SHP77 (cell line): ENCODE results near the gene SPSB3.
A peak's percentile ranks its signal among the peaks of the same experiment; 100 is the strongest.

Experiments used
- DNase-seq, 2 experiments: peaks; one replicate each; lab custom pipeline; 2025; lab: John Stamatoyannopoulos, UW

The SPSB3 gene

GRCh38 chr16:1782408-1783264 lies at the start of gene SPSB3, which contains the start of gene NUBP2:
SPSB3 (minus strand) TSS chr16:1782571; CDS start chr16:1781483, 1,088 bp downstream.
NUBP2 (plus strand) TSS chr16:1782960; CDS start chr16:1783021, 61 bp downstream.
- peak; percentile 99 for DNase-seq

DNA sequence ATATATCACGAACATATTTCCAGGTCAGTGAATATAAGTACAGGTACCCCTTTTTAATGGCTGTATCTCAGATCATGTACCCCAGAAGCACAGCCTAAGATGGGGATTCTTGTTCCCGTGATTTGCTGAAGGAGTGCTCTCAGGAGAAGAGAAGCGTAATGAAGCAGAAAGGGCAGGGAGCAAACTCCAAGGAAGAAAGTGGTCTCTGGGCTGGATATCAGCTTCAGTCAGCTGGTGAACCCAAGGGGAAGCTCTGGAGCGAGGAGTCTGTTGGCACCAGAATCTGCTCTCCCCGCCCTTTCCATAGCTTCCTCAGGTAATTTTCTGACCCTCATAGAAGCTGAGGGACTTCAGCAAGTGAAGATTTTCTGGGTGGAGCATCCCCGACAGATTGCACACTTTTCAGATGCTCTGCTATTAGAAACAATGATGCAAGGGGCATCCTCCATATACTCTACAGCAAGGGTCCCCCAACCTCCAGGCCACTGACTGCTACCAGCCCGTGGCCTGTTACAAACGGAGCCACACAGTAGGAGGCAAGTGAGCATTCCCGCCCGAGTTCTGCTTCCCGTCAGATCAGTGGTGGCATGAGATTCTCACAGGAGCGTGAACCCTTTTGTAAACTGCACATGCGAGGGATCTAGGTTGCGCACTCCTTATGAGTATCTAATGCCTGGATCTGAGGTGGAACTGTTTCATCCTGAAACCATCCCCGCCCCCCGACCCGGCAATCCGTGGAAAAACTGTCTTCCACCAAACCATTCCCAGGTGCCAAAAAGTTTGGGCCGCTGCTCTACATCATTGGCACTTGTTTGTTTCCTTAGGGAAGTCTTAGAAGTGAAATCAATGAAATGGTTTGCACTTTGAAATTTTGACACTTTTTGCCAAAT lies 49.1 kb upstream of the SPSB3 start:
- no peak for DNase-seq

- no peak for DNase-seq
Observed at GRCh38 chr16:1830213-1830612, 47.8 kb upstream of the SPSB3 start.

DNA sequence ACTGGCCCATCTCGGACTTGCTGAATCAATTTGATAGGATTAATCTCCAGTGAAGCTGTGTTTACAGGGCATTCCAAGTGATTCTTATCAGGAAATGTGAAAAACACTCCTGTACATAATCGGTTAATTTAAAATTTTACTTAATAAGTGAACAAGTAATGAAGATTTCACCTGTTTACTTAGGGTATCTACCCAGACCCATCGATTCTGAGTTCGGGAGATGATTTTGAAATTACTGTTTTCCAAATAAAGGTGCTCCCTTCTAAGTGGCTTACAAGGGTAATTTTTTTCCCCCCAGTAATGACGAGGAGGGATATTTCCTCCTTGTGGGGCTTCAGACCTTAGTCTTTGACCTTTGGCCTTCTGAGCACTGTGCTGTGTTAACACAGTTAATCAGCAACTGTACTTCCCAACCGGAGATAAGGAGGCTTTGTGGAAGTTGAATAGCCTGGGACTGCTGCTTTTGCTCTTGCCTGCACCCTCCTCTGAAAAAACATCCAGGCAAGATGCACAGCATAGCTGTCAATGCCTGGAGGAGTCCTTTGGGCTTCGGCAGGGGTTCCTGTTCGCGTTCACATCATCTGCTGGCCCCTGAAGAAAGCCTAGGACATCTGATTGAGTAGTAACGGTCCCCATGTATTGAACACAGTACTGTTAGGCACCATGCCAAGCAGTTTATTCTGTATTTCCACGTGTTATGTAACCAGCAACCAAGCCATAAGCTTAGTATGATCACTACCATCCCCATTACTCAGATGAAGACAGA lies 46.5 kb upstream of the SPSB3 start:
- DNase-seq: no peak

GRCh38 chr16:1826691-1827573 lies 44.6 kb upstream of the SPSB3 start, which contains the start of the genes FAHD1 and HAGH:
FAHD1 (plus strand) TSS chr16:1827206; CDS start chr16:1827239, 33 bp downstream.
HAGH (minus strand) TSS chr16:1826825; CDS start chr16:1826787, 38 bp downstream.
- peak; percentile 83 to 92 for DNase-seq

DNA sequence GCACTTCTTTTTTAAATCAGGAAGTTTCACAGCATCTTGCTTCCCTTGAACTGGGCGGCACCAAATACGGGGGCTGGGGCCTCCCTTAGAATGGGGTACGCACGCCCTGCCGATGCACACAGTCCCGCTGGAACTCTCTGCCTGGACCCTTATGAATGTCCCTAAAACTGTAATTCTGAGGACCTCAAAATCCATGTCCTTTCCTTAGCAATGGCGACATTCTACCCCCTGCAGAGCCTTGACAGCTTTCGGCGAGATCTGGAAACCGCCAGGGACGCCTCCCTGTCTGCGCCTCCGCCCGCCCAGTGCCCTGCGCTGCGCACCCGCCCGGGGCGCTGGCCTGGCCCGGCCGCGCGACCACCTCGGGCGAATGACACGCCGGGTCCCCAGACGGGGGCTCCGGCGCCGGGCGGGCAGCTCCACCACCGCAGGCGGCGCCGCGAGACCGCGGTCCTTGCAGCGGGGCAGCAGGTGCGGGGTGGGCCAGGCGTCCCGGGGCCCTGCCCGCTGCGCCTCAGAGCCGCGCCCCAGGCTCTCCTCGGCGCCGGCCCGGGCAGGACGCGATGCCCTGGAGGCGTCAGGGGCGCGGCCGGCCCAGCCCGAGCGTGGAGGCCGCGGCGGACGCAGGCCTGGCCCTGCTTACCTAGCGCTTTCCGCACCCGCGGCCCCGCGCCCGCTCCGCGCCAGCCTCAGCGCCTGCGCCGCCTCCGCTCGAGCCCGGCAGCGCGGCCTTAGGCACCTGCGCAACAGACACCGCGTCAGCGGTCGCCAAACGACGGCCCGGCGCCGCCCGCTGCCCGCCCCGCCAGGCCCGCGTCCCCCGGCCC lies 43.7 kb upstream of the SPSB3 start:
- DNase-seq: peak; percentile 27 to 58

DNA sequence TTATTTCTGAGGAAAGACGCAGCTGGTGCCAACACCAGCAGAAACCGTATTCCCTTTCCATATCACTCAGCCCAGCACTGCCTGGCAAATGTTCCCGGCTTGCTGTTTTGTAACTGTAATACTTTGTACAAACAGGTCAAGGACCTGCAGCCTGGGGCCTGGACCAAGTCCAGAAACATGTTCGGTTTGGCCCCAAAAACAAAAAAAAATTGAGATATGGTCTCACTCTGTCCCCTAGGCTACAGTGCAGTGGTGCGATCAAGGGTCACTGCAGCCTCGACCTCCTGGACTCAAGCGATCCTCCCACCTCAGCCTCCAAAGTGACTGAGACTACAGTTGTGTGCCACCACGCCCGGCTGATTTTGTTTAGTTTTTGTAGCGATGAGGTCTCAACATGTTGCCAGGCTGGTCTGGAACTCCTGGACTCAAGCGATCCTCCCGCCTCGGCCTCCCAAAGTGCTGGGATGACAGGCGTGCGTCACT lies 43.1 kb upstream of the SPSB3 start:
- DNase-seq: no peak

DNA sequence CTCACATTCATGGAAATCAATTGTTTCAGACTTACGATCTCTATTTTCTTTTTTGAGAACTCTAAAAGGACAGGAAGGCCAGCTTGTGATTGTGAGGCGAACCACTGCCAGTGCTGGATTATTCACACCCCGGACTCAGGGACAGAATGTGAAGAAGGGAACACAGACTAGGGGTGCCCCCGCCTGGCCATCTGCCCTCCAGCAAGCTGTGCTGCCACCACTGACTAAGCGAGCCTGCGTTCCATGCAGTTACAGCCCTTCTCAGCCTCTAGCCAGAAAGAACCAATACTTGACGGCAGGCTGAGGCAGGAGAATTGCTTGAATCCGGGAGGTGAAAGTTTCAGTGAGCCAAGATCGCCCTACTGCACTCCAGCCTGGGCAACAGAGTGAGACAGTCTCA lies 41.5 kb upstream of the SPSB3 start:
- peak in 1 of 2 experiments; percentile 4 for DNase-seq

- DNase-seq: no peak
Observed at GRCh38 chr16:1822801-1823200, 40.4 kb upstream of the SPSB3 start.

DNA sequence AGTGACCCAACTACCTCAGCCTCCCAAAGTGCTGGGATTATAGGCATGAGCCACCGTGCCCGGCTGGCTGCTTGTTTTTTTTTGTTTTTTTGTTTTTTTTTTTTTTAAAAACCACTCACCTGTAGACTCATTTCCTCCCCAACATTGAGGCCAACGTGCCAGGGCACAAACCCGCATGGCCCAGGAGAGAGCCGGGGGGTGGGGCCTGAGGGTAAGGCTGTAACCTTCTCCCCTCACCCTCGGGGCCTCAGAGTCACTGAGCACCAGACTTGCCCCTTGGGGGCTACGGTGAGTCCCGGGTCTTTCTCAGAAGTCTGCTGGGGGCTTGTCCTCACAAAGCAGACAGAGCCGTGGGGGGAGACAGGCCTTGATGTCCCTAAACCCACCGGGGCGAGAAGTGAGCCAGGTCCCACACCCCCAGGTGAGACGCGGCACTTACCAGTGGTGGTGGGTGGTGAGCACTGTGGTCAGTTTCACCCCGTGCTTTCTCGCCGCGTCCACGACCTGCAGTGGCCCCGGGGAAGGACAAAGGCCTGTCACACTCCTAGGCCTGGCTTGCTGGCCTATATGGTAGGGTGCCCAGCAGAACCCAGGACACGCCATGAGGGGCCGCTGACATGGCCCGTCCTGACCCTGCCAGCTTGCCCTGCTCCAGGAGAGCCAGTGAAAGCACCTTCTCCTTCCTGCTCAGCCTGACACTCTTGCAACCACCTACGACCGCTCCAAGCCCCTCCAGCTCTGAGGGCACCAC lies 39.7 kb upstream of the SPSB3 start:
- DNase-seq: no peak

GRCh38 chr16:1820946-1821290 lies 38.5 kb upstream of the SPSB3 start:
- DNase-seq: no peak

GRCh38 chr16:1820096-1820945 lies 38.0 kb upstream of the SPSB3 start:
- no peak for DNase-seq

- DNase-seq: no peak
Observed at GRCh38 chr16:1819611-1820010, 37.2 kb upstream of the SPSB3 start.

DNA sequence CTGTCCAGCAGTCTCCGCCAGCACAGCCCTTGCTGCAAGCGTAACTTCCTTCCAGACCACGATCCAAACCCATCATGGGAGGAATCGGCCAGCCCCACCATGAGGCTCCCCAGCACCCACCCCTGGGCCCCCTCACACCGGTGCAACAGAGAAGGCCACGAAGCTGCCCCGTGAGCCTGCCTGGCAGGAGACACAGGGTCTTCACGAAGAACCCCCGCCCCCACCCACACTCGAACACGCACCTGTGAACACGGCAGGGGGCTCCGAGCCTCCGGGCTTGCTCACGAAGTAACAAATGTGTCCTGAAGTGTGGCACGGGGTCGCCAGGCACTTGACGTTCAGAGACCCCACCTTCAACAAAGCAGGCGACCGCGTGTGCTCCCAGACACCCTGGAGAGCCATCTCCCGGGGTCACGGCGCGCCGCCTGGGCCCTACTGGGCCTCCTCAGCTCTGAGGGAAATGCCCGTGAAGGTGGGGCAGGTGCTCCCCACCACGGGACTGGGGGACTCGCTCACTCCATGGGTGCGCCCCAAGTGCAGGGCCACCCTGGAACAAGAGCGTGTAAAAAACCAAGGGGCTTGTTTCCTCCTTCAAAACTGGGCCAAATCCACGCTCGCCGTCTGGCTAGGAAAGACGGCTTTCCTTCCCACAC lies 36.6 kb upstream of the SPSB3 start:
- no peak for DNase-seq

GRCh38 chr16:1818204-1818872 lies 36.0 kb upstream of the SPSB3 start:
- DNase-seq: no peak

DNA sequence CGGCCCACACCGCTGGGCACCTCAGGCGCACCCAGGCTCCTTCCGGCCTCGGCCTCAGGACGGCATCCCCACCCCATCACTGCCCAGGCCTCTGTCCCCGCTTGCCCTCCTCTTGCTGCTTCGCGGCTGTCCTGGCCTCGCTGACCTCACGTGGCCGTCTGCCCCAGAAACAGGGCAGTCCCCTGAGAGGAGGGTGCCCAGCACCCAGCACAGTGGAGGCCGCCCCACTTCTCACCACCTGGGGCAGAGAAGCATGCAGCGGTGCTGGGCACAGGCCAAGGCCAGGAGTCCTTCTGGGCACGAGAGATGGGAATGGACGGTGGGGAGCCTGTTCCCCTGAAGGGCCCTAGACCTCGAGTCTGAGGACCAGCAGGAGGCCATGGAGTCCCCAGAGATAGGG lies 35.3 kb upstream of the SPSB3 start:
- DNase-seq: no peak

DNA sequence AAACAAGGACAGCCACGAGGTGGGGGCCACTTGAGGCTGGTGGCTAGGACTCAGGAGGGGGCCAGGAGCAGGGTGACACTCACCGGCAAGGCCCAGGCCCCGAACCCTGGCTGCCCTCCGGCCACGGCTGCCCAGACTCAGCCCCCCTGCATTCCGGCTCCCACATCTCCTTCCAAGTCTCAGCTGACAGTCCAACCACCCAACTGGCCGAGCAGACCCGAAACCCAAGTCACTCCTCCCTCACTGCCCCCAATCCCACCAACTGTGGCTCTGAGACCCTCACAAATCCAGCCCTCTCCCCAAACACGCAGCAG lies 34.9 kb upstream of the SPSB3 start:
- DNase-seq: no peak
